OCI-LY3 (cell line): ENCODE measurements around the gene CCDC71.

Source experiments
- H2AFZ ChIP-seq: fragments of 200-600, 300-600 bp; shearing (Covaris generic); 2 replicates; pipeline ENCODE4 v1.6.0; 2014; ENCODE audit warnings: antibody characterized with exemption, low read depth, low read length
- H3K27ac ChIP-seq: fragments of 200-600, 300-600 bp; sonication (generic); 2 replicates; pipeline ENCODE4 v1.5.1; 2014; ENCODE audit warnings: mild to moderate bottlenecking, low read length, moderate library complexity, mixed read lengths
- H3K27me3 ChIP-seq: fragments of 200-600, 300-600 bp; sonication (generic); 2 replicates; pipeline ENCODE4 v1.6.1; 2014; ENCODE audit warnings: low read depth, low read length, mixed read lengths
- H3K36me3 ChIP-seq: fragments of 200-600, 300-600 bp; sonication (generic); replicated peaks from 2 replicates; pipeline ENCODE3; 2014; ENCODE audit warnings: low read depth, low read length, mixed read lengths
- H3K4me1 ChIP-seq: fragments of 300-600, 200-600 bp; sonication (generic); 2 replicates; pipeline ENCODE4 v1.6.1; 2014; ENCODE audit warnings: low read length, mixed read lengths
- H3K4me2 ChIP-seq: fragments of 200-600, 300-600 bp; sonication (generic); 2 replicates; pipeline ENCODE4 v1.6.1; 2014; ENCODE audit warnings: low read length, mixed read lengths
- H3K4me3 ChIP-seq: fragments of 300-600, 200-600 bp; sonication (generic); 2 replicates; pipeline ENCODE4 v1.5.1; 2014; ENCODE audit warnings: antibody characterized with exemption, mild to moderate bottlenecking, low read length, moderate library complexity
- H3K79me2 ChIP-seq: fragments of 300-600, 200-600 bp; shearing (Covaris generic); 2 replicates; pipeline ENCODE4 v1.6.1; 2014; ENCODE audit warnings: mild to moderate bottlenecking, low read length, mixed read lengths
- H3K9ac ChIP-seq: fragments of 300-600, 200-600 bp; shearing (Covaris generic); 2 replicates; pipeline ENCODE4 v1.6.0; 2014; ENCODE audit warnings: mild to moderate bottlenecking, low read length, moderate library complexity
- H3K9me3 ChIP-seq: fragments of 200-600, 300-600 bp; shearing (Covaris generic); 2 replicates; pipeline ENCODE4 v1.6.1; 2014; ENCODE audit warnings: low read length, mixed read lengths; ENCODE audit not compliant: insufficient read depth
- H4K20me1 ChIP-seq: fragments of 200-600, 300-600 bp; sonication (generic); 2 replicates; pipeline ENCODE4 v1.6.1; 2016; ENCODE audit warnings: low read length, mixed read lengths; ENCODE audit not compliant: insufficient read depth
- EZH2phosphoT487 ChIP-seq: fragments of 200-600 bp; shearing (Covaris generic); IDR thresholded peaks from 2 replicates; pipeline ENCODE4 v1.6.1; 2018; ENCODE audit warnings: antibody characterized with exemption, mixed run types, low read depth
- TF ChIP-seq, protein P1 (sequence below): fragments of 200-600, 300-600 bp; sonication (generic); IDR thresholded peaks from 2 replicates; pipeline ENCODE4 v1.5.1; 2014; ENCODE audit warnings: antibody characterized with exemption, low read length, low read depth

Gene CCDC71

DNA sequence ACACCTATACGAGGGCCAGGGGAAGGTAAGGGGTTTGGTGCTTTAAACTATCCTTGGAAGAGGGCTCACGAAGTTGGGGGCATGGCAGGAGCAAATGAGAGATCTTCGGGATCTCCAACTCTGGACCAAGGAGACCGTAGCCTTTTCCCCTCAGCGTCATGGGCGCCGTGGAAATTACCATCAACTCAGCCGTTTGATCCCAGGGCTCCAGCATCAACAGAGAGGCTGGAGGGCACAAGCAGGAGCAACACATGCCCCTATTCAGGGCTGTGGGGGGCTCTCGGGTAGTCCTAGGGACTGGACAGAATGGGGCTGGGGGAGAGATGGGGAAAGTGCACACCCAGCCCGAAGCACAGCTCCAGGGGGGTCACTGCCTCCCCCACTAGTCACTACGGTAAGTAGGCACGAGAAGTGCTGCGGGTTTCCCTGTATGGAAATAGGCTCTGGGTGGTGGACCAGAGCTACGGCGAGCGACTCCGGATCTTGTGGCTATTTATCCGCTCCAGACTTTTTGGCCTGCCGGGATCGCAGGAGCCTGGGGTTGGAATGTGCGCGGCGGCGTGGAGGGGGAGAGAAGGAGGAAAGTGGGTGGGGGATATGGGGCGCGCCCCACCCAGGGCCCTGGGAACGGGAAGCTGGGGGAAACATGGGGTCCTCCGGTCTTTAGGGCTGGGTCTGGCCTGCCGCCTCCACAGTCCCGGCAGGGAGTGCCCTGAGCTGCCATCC lies 32.7 kb downstream of the CCDC71 start:
- H3K4me3 ChIP-seq: no peak overlapping the region

DNA sequence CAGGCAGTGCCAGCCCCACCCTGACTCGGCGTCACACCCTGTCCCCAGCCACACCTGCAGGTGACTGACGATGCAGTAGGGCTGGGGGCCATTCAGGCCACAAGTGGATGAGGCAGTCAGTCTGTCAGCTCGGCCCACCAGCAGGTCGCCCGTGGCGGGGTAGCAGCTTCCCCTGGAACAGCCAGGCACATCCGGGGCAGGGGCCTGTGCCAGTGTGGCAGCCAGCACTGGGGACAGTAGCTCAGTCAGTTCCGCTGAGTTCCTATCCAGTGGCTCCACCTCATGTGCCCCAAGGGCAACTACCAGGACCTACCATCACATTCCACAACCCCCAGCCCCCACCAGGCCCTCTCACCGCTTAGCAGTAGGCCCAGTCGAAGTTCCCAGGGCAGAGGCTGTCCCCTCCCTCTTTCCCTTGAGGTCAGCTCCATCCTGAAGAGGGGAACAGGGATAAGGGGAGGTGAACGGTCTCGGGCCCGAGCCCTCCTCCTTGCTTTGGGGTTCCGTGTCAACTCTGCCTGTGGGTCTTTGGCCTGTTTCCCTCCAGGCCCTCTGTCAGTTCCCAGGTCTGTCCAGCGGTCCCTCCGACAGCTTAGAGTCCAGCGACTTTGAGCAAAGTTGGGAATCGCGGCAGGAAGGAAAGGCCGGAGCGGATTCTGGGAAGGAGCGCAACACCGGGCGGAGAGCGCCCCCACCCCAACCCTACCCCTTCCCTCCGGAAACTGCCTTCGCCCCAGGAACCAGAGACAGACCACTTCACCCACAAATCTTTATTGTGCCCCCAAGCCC lies 33.5 kb downstream of the CCDC71 start, which contains the start of gene LAMB2:
Gene LAMB2 (minus strand): TSS at position 614 of the 789 bp plus-strand sequence. CDS start 183 bp downstream, at position 431.
- no peaks in the 10 kb centered on the region for H3K4me1 ChIP-seq
- no peaks in the 10 kb centered on the region for H3K9me3 ChIP-seq
- H2AFZ ChIP-seq: no peak within 1 kb of the TSS
- H3K79me2 ChIP-seq: no peaks in the 10 kb centered on the region
- H3K27ac ChIP-seq: no peak within 1 kb of the TSS
- no peak within 1 kb of the TSS for H3K9ac ChIP-seq
- peaks cover 1% of the 10 kb centered on the region; the same call in 1 of the 2 replicates for H3K27me3 ChIP-seq
- no peak within 1 kb of the TSS for H3K4me3 ChIP-seq
- H4K20me1 ChIP-seq: no peaks in the 10 kb centered on the region
- H3K4me2 ChIP-seq: no peak within 1 kb of the TSS
- H3K36me3 ChIP-seq: no peaks in the 10 kb centered on the region
- no peak for TF ChIP-seq EZH2phosphoT487
- TF ChIP-seq, protein P1, sequence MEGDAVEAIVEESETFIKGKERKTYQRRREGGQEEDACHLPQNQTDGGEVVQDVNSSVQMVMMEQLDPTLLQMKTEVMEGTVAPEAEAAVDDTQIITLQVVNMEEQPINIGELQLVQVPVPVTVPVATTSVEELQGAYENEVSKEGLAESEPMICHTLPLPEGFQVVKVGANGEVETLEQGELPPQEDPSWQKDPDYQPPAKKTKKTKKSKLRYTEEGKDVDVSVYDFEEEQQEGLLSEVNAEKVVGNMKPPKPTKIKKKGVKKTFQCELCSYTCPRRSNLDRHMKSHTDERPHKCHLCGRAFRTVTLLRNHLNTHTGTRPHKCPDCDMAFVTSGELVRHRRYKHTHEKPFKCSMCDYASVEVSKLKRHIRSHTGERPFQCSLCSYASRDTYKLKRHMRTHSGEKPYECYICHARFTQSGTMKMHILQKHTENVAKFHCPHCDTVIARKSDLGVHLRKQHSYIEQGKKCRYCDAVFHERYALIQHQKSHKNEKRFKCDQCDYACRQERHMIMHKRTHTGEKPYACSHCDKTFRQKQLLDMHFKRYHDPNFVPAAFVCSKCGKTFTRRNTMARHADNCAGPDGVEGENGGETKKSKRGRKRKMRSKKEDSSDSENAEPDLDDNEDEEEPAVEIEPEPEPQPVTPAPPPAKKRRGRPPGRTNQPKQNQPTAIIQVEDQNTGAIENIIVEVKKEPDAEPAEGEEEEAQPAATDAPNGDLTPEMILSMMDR: no peak

More for the DNA sequence above, 32.7 kb downstream of the CCDC71 start:
- H4K20me1 ChIP-seq: no peaks in the 10 kb centered on the region
- H3K27ac ChIP-seq: no peak overlapping the region
- peaks cover 4% of the 10 kb centered on the region; the same call in 1 of the 2 replicates for H3K27me3 ChIP-seq
- no peaks in the 10 kb centered on the region for H3K36me3 ChIP-seq
- H3K4me2 ChIP-seq: no peak overlapping the region
- TF ChIP-seq EZH2phosphoT487: no peak
- TF ChIP-seq, protein P1: no peak
- H3K79me2 ChIP-seq: no peaks in the 10 kb centered on the region
- no peaks in the 10 kb centered on the region for H3K4me1 ChIP-seq
- no peaks in the 10 kb centered on the region for H3K9me3 ChIP-seq
- no peak overlapping the region for H3K9ac ChIP-seq
- no peak overlapping the region for H2AFZ ChIP-seq

- Histone ChIP-seq H3K27me3 (no peaks in the 10 kb centered on the region), H3K27ac (no peak overlapping the region), H3K4me2 (no peak overlapping the region), H3K4me1 (no peaks in the 10 kb centered on the region), H3K36me3 (no peaks in the 10 kb centered on the region), H3K4me3 (no peak overlapping the region), H3K9me3 (no peaks in the 10 kb centered on the region), H3K9ac (no peak overlapping the region), H3K79me2 (no peaks in the 10 kb centered on the region), H2AFZ (no peak overlapping the region), H4K20me1 (no peaks in the 10 kb centered on the region)
- TF ChIP-seq EZH2phosphoT487: no peak
- TF ChIP-seq, protein P1: no peak
Measured at GRCh38 chr3:49132073-49132436, 34.1 kb downstream of the CCDC71 start.

- Histone ChIP-seq H4K20me1 (no peaks in the 10 kb centered on the region), H3K4me1 (no peaks in the 10 kb centered on the region), H3K9me3 (no peaks in the 10 kb centered on the region), H3K9ac (no peak overlapping the region), H3K4me3 (no peak overlapping the region), H3K36me3 (no peaks in the 10 kb centered on the region), H3K4me2 (no peak overlapping the region), H3K27ac (no peak overlapping the region), H3K27me3 (no peaks in the 10 kb centered on the region), H2AFZ (no peak overlapping the region), H3K79me2 (no peaks in the 10 kb centered on the region)
- TF ChIP-seq EZH2phosphoT487: no peak
Measured at GRCh38 chr3:49131576-49131975, 34.6 kb downstream of the CCDC71 start.
